Body of pancreas (tissue), 4 donors: ENCODE data around the gene IFTAP. TPM values are rescaled to one million over a fixed set of nuclear protein-coding genes. Genes with fewer than 3 reads are reported as not detected.

Experiments used
- ATAC-seq: fragments of 150-250 bp; one replicate; pipeline ENCODE4 v1.9.1; 2016
- DNase-seq, 4 donors: peaks; one replicate each; pipeline ENCODE4 v3.0.0-alpha.2; 2019
- H3K27ac ChIP-seq, 4 donors: fragments of 200-600 bp; sonication (generic); 1 replicate in 3 of 4; 2 replicates in 1 of 4; pipeline versions ENCODE4 v1.5.1 to v1.6.1; 2016 to 2019; ENCODE audit warnings: mild to moderate bottlenecking in 1 of 4, mixed read lengths in 1 of 4, moderate library complexity in 1 of 4
- H3K27me3 ChIP-seq, 2 donors: fragments of 200-600 bp; sonication (generic); one replicate each; pipeline ENCODE4 v1.6.0; 2016; ENCODE audit warnings: mild to moderate bottlenecking in 1 of 2
- H3K36me3 ChIP-seq, 2 donors: fragments of 200-600 bp; sonication (generic); replicated peaks in 1 of 2; 2 replicates each; pipeline ENCODE4 v1.5.1; 2016; ENCODE audit warnings: low read depth in 2 of 2; ENCODE audit not compliant: insufficient read depth in 1 of 2
- H3K4me1 ChIP-seq: fragments of 200-600 bp; sonication (generic); one replicate; pipeline ENCODE4 v1.6.0; 2016
- H3K4me3 ChIP-seq, 2 donors: fragments of 200-600 bp; sonication (generic); 1 replicate in 1 of 2; 2 replicates in 1 of 2; pipeline ENCODE4 v1.5.1; 2016 to 2019
- H3K9me3 ChIP-seq, 3 donors: fragments of 200-600 bp; sonication (generic); 1 replicate in 2 of 3; 2 replicates in 1 of 3; pipeline ENCODE4 v1.5.1; 2016
- POLR2A ChIP-seq, 3 donors: fragments of 450-650 bp; IDR thresholded peaks; one replicate each; pipeline ENCODE4 v1.6.1; 2016; ENCODE audit warnings: antibody characterized with exemption in 3 of 3, mild to moderate bottlenecking in 2 of 3
- WGBS, 2 donors: methylation state at CpG; one replicate each; pipeline ENCODE4 v1.1.5; 2017; 5-methylcytosine and 5-hydroxymethylcytosine counted together
- intact Hi-C: fragments of 100-400 bp; cut with DNase I; formaldehyde crosslinking; loops from one replicate; pipeline ENCODE4 v1.15.1; 2023
- total RNA-seq, 2 donors: library from RNA; depleted of rRNA; stranded (reverse); fragments of >200 nt; gene quantifications; one replicate each; pipeline ENCODE4 v1.1.0, GENCODE V29; 2016
- TF ChIP-seq, protein P1 (sequence below), 7 experiments: fragments of 450-650 bp in 4 of 7; fragments of 200-600 bp in 3 of 7; sonication (generic) in 3 of 7; IDR thresholded peaks; one replicate each; pipeline ENCODE4 v1.5.1; 2016 to 2019; ENCODE audit warnings: antibody characterized with exemption in 7 of 7

Gene IFTAP
- total RNA-seq, 2 donors from 2014 or later = 11.9 to 14.3 TPM

GRCh38 chr11:36578458-36578857, 15.8 kb upstream of the IFTAP start:
- no peak overlapping the region for H3K4me3 ChIP-seq
- WGBS, 2 donors = 70 to 74% methylated on average over 1 of the region's 1 CpG
- intact Hi-C loops = no loop called here
- no peaks in the 10 kb centered on the region for H3K27me3 ChIP-seq
- H3K9me3 ChIP-seq = no peaks in the 10 kb centered on the region
- DNase-seq (no peak), ATAC-seq (no peak)
- TF ChIP-seq, protein P1, sequence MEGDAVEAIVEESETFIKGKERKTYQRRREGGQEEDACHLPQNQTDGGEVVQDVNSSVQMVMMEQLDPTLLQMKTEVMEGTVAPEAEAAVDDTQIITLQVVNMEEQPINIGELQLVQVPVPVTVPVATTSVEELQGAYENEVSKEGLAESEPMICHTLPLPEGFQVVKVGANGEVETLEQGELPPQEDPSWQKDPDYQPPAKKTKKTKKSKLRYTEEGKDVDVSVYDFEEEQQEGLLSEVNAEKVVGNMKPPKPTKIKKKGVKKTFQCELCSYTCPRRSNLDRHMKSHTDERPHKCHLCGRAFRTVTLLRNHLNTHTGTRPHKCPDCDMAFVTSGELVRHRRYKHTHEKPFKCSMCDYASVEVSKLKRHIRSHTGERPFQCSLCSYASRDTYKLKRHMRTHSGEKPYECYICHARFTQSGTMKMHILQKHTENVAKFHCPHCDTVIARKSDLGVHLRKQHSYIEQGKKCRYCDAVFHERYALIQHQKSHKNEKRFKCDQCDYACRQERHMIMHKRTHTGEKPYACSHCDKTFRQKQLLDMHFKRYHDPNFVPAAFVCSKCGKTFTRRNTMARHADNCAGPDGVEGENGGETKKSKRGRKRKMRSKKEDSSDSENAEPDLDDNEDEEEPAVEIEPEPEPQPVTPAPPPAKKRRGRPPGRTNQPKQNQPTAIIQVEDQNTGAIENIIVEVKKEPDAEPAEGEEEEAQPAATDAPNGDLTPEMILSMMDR (IDR thresholded peaks at IDR 0.05) = no peak
- TF ChIP-seq POLR2A (IDR thresholded peaks at IDR 0.05) = no peak
- no peaks in the 10 kb centered on the region for H3K36me3 ChIP-seq
- no peak overlapping the region for H3K27ac ChIP-seq
- H3K4me1 ChIP-seq = no peaks in the 10 kb centered on the region

GRCh38 chr11:36581536-36581935, 12.8 kb upstream of the IFTAP start:
- Histone ChIP-seq H3K9me3 (no peaks in the 10 kb centered on the region), H3K27me3 (no peaks in the 10 kb centered on the region), H3K4me1 (no peaks in the 10 kb centered on the region), H3K27ac (no peak overlapping the region), H3K36me3 (no peaks in the 10 kb centered on the region), H3K4me3 (no peak overlapping the region)
- DNase-seq (no peak), ATAC-seq (no peak)
- 59 to 96% methylated on average over 2 of the region's 2 CpGs for WGBS, 2 donors
- TF ChIP-seq POLR2A (IDR thresholded peaks at IDR 0.05) = no peak
- TF ChIP-seq, protein P1 (IDR thresholded peaks at IDR 0.05) = no peak
- intact Hi-C loops = loop anchor here (10.0 kb wide), 1 partner anchor 83 kb away; no protein-coding TSS in a partner anchor

GRCh38 chr11:36583667-36584066, 10.6 kb upstream of the IFTAP start:
- H3K4me1 ChIP-seq = no peaks in the 10 kb centered on the region
- 54 to 58% methylated on average over 3 of the region's 3 CpGs for WGBS, 2 donors
- no peak overlapping the region for H3K4me3 ChIP-seq
- no peaks in the 10 kb centered on the region for H3K9me3 ChIP-seq
- H3K36me3 ChIP-seq = no peaks in the 10 kb centered on the region
- no peak overlapping the region for H3K27ac ChIP-seq
- DNase-seq = no peak
- no peak for TF ChIP-seq POLR2A (IDR thresholded peaks at IDR 0.05)
- TF ChIP-seq, protein P1 (IDR thresholded peaks at IDR 0.05) = no peak
- ATAC-seq = no peak
- intact Hi-C loops = loop anchor here (10.0 kb wide), 1 partner anchor 81 kb away; no protein-coding TSS in a partner anchor
- H3K27me3 ChIP-seq = no peaks in the 10 kb centered on the region

GRCh38 chr11:36586543-36586942, 7.8 kb upstream of the IFTAP start:
- no peak for DNase-seq
- no peak for ATAC-seq
- H3K36me3 ChIP-seq = no peaks in the 10 kb centered on the region
- no peak overlapping the region for H3K4me3 ChIP-seq
- intact Hi-C loops = loop anchor here (10.0 kb wide), 1 partner anchor 78 kb away; no protein-coding TSS in a partner anchor
- TF ChIP-seq POLR2A (IDR thresholded peaks at IDR 0.05) = no peak
- TF ChIP-seq, protein P1 (IDR thresholded peaks at IDR 0.05) = no peak
- no peaks in the 10 kb centered on the region for H3K4me1 ChIP-seq
- H3K9me3 ChIP-seq = no peaks in the 10 kb centered on the region
- no peak overlapping the region for H3K27ac ChIP-seq
- H3K27me3 ChIP-seq = no peaks in the 10 kb centered on the region

DNA sequence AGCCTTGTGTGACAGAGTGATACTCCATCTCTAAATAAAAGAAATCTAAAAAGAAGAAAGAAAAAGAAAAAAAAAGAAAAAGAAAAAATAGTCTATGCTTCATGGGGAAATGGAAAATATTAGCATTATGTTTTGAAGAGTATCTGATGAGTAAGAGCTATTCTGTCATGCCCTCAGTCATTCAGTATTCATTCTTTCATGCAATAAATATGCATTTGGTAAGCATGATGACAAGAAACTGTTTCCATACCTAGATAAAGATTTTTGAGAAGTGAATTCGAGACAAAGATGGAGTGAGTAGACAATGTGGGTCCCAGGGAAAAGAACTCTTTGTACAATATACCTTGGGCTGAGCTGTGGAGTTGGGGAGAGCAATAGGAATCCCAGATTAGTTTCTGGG, 6.2 kb upstream of the IFTAP start:
- Histone ChIP-seq H3K27ac (no peak overlapping the region), H3K27me3 (no peaks in the 10 kb centered on the region), H3K4me1 (no peaks in the 10 kb centered on the region), H3K36me3 (no peaks in the 10 kb centered on the region), H3K9me3 (no peaks in the 10 kb centered on the region), H3K4me3 (no peak overlapping the region)
- intact Hi-C loops = loop anchor here (10.0 kb wide), 1 partner anchor 77 kb away; no protein-coding TSS in a partner anchor
- ATAC-seq (no peak), DNase-seq (no peak)
- TF ChIP-seq, protein P1 (IDR thresholded peaks at IDR 0.05) = no peak
- no peak for TF ChIP-seq POLR2A (IDR thresholded peaks at IDR 0.05)
- 12 to 37% methylated on average over 1 of the region's 1 CpG for WGBS, 2 donors
